Lower lobe of right lung (tissue), 2 donors: ENCODE measurements around the gene NLRP14. TPM values are rescaled to one million over a fixed set of nuclear protein-coding genes. Genes with fewer than 3 reads are reported as not detected.
A peak's percentile ranks its signal among the peaks of the same experiment; 100 is the strongest.

Experiments
- ATAC-seq, 2 donors: fragments of 200-7000 bp; cut with Tn5 transposase; one replicate each; pipeline ENCODE4 v1.9.1; 2020 to 2022; ENCODE audit warnings: mild to moderate bottlenecking in 2 of 2, moderate library complexity in 2 of 2
- DNase-seq: peaks from one replicate; pipeline ENCODE4 v3.0.0-alpha.2; 2020
- H3K27ac ChIP-seq: fragments of 200-600 bp; one replicate; pipeline ENCODE4 v1.8.0; 2022
- H3K27me3 ChIP-seq: fragments of 200-600 bp; one replicate; pipeline ENCODE4 v1.8.0; 2022; ENCODE audit warnings: low read depth
- H3K36me3 ChIP-seq: fragments of 200-600 bp; one replicate; pipeline ENCODE4 v1.8.0; 2022; ENCODE audit warnings: mild to moderate bottlenecking
- H3K4me1 ChIP-seq: fragments of 200-600 bp; one replicate; pipeline ENCODE4 v1.8.0; 2022
- H3K4me3 ChIP-seq: fragments of 200-600 bp; one replicate; pipeline ENCODE4 v1.8.0; 2022; ENCODE audit warnings: mild to moderate bottlenecking
- H3K9me3 ChIP-seq: fragments of 200-600 bp; one replicate; pipeline ENCODE4 v1.8.0; 2022
- intact Hi-C: fragments of 100-400 bp; cut with DNase I; formaldehyde crosslinking; loops from one replicate; pipeline ENCODE4 v1.11.0; 2022
- long read RNA-seq: library from polyadenylated mRNA; unstranded; transcript quantifications from one replicate; pipeline ENCODE4 v2.0.0, GENCODE V29; 2021
- total RNA-seq: library from RNA; stranded (reverse); fragmentation: NEBNext Ultra II Directional; extraction: Animal tissue kit (Norgen Biotek cat#: 25700); gene quantifications from one replicate; pipeline ENCODE4 v1.2.1, GENCODE V29; 2021
- TF ChIP-seq, protein P1 (sequence below): fragments of 200-600 bp; IDR thresholded peaks from one replicate; pipeline ENCODE4 v1.8.0; 2022; ENCODE audit warnings: antibody characterized with exemption, mild to moderate bottlenecking
- donor health status: DM: no; HTN: yes; CAD: no; lungs with severe emphysema.

Gene NLRP14, protein sequence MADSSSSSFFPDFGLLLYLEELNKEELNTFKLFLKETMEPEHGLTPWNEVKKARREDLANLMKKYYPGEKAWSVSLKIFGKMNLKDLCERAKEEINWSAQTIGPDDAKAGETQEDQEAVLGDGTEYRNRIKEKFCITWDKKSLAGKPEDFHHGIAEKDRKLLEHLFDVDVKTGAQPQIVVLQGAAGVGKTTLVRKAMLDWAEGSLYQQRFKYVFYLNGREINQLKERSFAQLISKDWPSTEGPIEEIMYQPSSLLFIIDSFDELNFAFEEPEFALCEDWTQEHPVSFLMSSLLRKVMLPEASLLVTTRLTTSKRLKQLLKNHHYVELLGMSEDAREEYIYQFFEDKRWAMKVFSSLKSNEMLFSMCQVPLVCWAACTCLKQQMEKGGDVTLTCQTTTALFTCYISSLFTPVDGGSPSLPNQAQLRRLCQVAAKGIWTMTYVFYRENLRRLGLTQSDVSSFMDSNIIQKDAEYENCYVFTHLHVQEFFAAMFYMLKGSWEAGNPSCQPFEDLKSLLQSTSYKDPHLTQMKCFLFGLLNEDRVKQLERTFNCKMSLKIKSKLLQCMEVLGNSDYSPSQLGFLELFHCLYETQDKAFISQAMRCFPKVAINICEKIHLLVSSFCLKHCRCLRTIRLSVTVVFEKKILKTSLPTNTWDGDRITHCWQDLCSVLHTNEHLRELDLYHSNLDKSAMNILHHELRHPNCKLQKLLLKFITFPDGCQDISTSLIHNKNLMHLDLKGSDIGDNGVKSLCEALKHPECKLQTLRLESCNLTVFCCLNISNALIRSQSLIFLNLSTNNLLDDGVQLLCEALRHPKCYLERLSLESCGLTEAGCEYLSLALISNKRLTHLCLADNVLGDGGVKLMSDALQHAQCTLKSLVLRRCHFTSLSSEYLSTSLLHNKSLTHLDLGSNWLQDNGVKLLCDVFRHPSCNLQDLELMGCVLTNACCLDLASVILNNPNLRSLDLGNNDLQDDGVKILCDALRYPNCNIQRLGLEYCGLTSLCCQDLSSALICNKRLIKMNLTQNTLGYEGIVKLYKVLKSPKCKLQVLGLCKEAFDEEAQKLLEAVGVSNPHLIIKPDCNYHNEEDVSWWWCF
- not detected for total RNA-seq
- long read RNA-seq = 0 reads

DNA sequence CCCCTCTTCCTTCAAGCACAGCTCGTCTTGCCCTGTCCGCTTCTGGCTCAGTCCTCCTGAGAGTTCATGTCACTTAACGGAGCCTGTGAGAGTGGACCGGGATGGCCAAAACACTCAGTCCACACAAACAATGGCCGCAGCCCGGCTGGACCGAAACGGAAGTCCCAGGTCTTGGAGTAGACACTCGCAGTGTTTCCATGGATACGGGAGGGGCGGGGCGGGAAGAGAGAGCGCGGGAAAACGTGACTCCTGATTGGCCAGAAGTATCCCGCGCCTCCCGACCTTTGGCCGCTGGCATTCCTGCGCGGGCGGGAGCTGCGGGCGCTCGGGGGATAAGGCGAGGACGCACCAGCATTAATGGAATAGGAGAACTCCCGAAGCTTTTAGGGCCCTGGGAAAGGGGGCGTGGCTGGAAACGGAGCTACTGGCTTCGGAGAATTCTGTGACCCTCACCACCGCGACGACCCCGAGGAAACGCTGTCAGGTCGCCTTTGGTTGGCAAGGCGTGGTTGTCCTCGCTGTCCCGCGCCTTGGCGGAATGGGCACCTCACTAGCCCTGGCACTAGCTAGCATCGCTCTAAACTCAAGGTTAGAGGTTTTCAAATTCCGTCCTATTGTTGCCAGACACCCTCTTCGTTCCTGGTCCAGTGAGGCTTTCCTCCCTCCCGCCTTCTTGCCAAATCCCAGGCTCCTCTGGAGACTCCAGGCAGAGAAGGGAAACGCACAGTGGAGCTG lies at the start of gene NLRP14, which contains the start of gene ZNF214:
NLRP14 (plus strand) TSS at position 297 of the 735 bp plus-strand sequence. CDS start 18,108 bp downstream, outside the sequence.
ZNF214 (minus strand) TSS at position 164 of the 735 bp plus-strand sequence. CDS start 17,511 bp downstream, outside the sequence.
- DNase-seq (peak; percentile 94), ATAC-seq (peak; percentile 99)
- no peaks in the 10 kb centered on the region for H3K36me3 ChIP-seq
- H3K27me3 ChIP-seq = no peaks in the 10 kb centered on the region
- intact Hi-C loops = no loop called here
- no peaks in the 10 kb centered on the region for H3K9me3 ChIP-seq
- H3K4me1 ChIP-seq = peaks cover 12% of the 10 kb centered on the region
- peak within 1 kb of the TSS; percentile 77 for H3K27ac ChIP-seq
- TF ChIP-seq, protein P1, sequence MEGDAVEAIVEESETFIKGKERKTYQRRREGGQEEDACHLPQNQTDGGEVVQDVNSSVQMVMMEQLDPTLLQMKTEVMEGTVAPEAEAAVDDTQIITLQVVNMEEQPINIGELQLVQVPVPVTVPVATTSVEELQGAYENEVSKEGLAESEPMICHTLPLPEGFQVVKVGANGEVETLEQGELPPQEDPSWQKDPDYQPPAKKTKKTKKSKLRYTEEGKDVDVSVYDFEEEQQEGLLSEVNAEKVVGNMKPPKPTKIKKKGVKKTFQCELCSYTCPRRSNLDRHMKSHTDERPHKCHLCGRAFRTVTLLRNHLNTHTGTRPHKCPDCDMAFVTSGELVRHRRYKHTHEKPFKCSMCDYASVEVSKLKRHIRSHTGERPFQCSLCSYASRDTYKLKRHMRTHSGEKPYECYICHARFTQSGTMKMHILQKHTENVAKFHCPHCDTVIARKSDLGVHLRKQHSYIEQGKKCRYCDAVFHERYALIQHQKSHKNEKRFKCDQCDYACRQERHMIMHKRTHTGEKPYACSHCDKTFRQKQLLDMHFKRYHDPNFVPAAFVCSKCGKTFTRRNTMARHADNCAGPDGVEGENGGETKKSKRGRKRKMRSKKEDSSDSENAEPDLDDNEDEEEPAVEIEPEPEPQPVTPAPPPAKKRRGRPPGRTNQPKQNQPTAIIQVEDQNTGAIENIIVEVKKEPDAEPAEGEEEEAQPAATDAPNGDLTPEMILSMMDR = no peak
- H3K4me3 ChIP-seq = peak within 1 kb of the TSS; percentile 69

DNA sequence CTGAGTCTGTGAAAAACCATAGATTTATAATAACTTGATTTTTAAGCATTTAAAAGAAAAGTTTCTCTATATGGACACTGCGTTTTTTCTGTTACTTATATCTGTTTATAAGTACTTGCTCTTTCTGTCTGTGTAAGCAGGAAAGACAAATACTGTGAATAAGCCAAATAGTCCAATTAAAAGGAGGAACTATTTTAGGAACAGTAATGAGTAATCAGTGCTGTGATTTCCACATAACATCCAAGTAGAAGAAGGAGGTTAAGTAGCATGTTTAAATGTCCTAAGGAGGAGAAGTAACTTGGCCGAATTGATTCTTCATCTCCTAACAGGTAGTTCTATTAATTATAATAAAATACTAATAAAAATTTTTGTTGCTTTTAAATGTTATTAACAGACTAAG lies 40.9 kb upstream of the NLRP14 start:
- DNase-seq (no peak), ATAC-seq (no peak)
- no peak overlapping the region for H3K4me3 ChIP-seq
- no peaks in the 10 kb centered on the region for H3K4me1 ChIP-seq
- intact Hi-C loops = no loop called here
- no peak overlapping the region for H3K27ac ChIP-seq
- no peaks in the 10 kb centered on the region for H3K27me3 ChIP-seq
- H3K36me3 ChIP-seq = no peaks in the 10 kb centered on the region
- no peaks in the 10 kb centered on the region for H3K9me3 ChIP-seq
- TF ChIP-seq, protein P1 = no peak

DNA sequence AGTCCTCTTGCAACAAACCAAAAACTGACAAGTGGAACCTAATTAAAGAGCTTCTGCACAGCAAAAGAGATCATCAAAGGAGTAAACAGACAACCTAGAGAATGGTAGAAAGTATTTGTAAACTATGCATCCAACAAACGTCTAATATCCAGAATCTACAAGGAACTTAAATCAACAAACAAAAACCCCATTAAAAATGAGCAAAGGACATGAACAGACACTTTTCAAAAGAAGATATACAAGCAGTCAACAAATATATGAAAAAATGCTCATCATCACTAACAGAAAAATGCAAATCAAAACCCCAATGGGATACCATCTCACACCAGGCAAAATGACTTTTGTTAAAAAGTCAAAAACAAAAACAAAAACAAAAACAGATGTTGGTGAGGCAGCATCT lies 33.8 kb upstream of the NLRP14 start:
- no peaks in the 10 kb centered on the region for H3K36me3 ChIP-seq
- TF ChIP-seq, protein P1 = no peak
- H3K9me3 ChIP-seq = no peaks in the 10 kb centered on the region
- H3K4me1 ChIP-seq = no peaks in the 10 kb centered on the region
- H3K4me3 ChIP-seq = no peak overlapping the region
- ATAC-seq = no peak
- no peak overlapping the region for H3K27ac ChIP-seq
- intact Hi-C loops = no loop called here
- DNase-seq = no peak
- H3K27me3 ChIP-seq = no peaks in the 10 kb centered on the region

DNA sequence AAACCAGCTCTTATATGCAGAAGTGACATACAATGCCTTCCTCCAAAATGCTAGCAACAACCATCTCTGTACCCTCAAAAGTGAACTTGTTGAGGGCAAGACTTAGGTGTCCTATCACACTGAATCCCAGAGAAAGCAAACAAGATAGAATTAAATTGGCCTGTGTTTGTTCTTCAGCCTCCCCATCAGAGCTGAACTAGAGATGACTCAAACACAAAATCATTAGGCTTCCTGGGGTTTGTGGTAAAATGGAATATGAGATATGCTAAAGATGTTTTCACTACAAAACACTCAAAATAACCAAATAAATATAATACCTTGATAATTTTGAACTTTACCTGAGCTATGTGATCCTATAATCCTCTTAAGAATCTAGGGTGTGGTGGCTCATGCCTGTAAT lies 31.8 kb upstream of the NLRP14 start:
- TF ChIP-seq, protein P1 = no peak
- DNase-seq (no peak), ATAC-seq (no peak)
- H3K4me1 ChIP-seq = no peaks in the 10 kb centered on the region
- no peaks in the 10 kb centered on the region for H3K36me3 ChIP-seq
- intact Hi-C loops = no loop called here
- no peak overlapping the region for H3K27ac ChIP-seq
- H3K27me3 ChIP-seq = no peaks in the 10 kb centered on the region
- H3K9me3 ChIP-seq = no peaks in the 10 kb centered on the region
- no peak overlapping the region for H3K4me3 ChIP-seq

DNA sequence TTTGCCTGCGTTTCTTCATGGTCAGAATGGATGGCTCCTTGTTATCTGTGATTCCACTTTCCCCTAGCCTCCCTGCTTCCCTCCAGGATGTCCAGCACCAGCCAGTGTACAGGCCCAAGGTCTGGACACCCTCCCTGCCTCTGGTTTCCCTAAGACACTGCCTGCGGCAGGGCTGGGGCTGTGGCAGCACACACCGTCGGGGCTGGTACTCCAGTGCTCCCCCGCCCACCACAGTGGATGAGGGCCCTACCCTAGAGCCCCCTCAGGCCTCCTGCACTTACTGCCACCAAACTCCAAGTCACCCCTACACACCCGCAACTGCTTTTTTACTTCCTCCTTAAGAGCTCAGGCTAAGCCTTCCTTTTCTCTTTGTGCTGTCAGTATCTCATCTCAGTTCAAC lies 29.1 kb upstream of the NLRP14 start:
- intact Hi-C loops = no loop called here
- ATAC-seq (peak in 1 of 2 donors; percentile 17), DNase-seq (no peak)

More for the DNA sequence above, 29.1 kb upstream of the NLRP14 start:
- no peaks in the 10 kb centered on the region for H3K4me1 ChIP-seq
- no peak overlapping the region for H3K27ac ChIP-seq
- no peaks in the 10 kb centered on the region for H3K27me3 ChIP-seq
- H3K4me3 ChIP-seq = no peak overlapping the region
- H3K36me3 ChIP-seq = no peaks in the 10 kb centered on the region
- no peaks in the 10 kb centered on the region for H3K9me3 ChIP-seq
- TF ChIP-seq, protein P1 = no peak
